Common myeloid progenitor, CD34-positive (primary cell): ENCODE measurements around the gene CA10.

ENCODE experiments used
- CTCF ChIA-PET: fragments of 350-600 bp; sonication (Branson Sonifier 250); formaldehyde crosslinking; loops from one replicate; lab custom pipeline; 2021; ENCODE audit warnings: antibody characterized with exemption; lab: Charles Lee
- POLR2A ChIA-PET: fragments of 350-600 bp; sonication (Branson Sonifier 250); formaldehyde crosslinking; loops from one replicate; lab custom pipeline; 2021; ENCODE audit warnings: antibody characterized with exemption; lab: Charles Lee
- DNase-seq, 3 donors: peaks; one replicate each; pipeline versions ENCODE4 v3.0.0 to v3.0.0-alpha.2; 2013
- H3K27ac ChIP-seq, 2 experiments: 1 replicate in 1 of 2; 2 replicates in 1 of 2; pipeline ENCODE4 v1.7.0; 2013; ENCODE audit warnings: inconsistent platforms in 2 of 2, low read length in 2 of 2, mild to moderate bottlenecking in 2 of 2, low read depth in 1 of 2, moderate library complexity in 1 of 2; ENCODE audit not compliant: severe bottlenecking in 2 of 2, insufficient read depth in 1 of 2, poor library complexity in 1 of 2
- H3K27me3 ChIP-seq, 5 experiments: replicated peaks in 2 of 5; 1 replicate in 3 of 5; 2 replicates in 2 of 5; pipeline versions ENCODE4 v1.6.1 to v1.7.0; 2013; ENCODE audit warnings: low read length in 4 of 5, mild to moderate bottlenecking in 2 of 5, moderate library complexity in 2 of 5, inconsistent platforms in 1 of 5; ENCODE audit not compliant: insufficient read depth in 5 of 5, control insufficient read depth in 4 of 5
- H3K36me3 ChIP-seq, 4 experiments: 1 replicate in 2 of 4; 2 replicates in 2 of 4; pipeline versions ENCODE4 v1.6.1 to v1.7.0; 2013; ENCODE audit warnings: low read length in 3 of 4, control low read depth in 1 of 4, mild to moderate bottlenecking in 1 of 4; ENCODE audit not compliant: control insufficient read depth in 4 of 4, insufficient read depth in 4 of 4
- H3K4me1 ChIP-seq, 4 experiments: 1 replicate in 3 of 4; 2 replicates in 1 of 4; pipeline versions ENCODE4 v1.6.1 to v1.7.1; 2013; ENCODE audit warnings: low read length in 3 of 4, mild to moderate bottlenecking in 3 of 4, control low read depth in 1 of 4, inconsistent platforms in 1 of 4, moderate library complexity in 1 of 4; ENCODE audit not compliant: control insufficient read depth in 4 of 4, insufficient read depth in 4 of 4; ENCODE audit errors: control extremely low read depth in 1 of 4
- H3K4me3 ChIP-seq, 7 experiments: 1 replicate in 4 of 7; 2 replicates in 3 of 7; pipeline versions ENCODE4 v1.5.1 to v1.7.0; 2013; ENCODE audit warnings: mild to moderate bottlenecking in 7 of 7, low read length in 6 of 7, moderate library complexity in 6 of 7, inconsistent platforms in 2 of 7, low read depth in 2 of 7, control low read depth in 1 of 7; ENCODE audit not compliant: insufficient read depth in 4 of 7, control insufficient read depth in 1 of 7; ENCODE audit errors: extremely low read depth in 1 of 7
- H3K9me3 ChIP-seq, 5 experiments: 1 replicate in 4 of 5; 2 replicates in 1 of 5; pipeline versions ENCODE4 v1.6.1 to v1.7.1; 2013; ENCODE audit warnings: low read length in 4 of 5, mild to moderate bottlenecking in 2 of 5, inconsistent platforms in 1 of 5, low read depth in 1 of 5, moderate library complexity in 1 of 5; ENCODE audit not compliant: control insufficient read depth in 4 of 5, insufficient read depth in 2 of 5; ENCODE audit errors: control extremely low read depth in 1 of 5
- WGBS: methylation state at CpG from one replicate; pipeline ENCODE4 v1.1.5; 2013; ENCODE audit not compliant: insufficient coverage; 5-methylcytosine and 5-hydroxymethylcytosine counted together

The CA10 gene

GRCh38 chr17:51797150-51797549 is 361.4 kb downstream of the CA10 start:
- Histone ChIP-seq H3K36me3 (no peaks in the 10 kb centered on the region), H3K4me3 (no peak overlapping the region), H3K27me3 (peaks cover 0 to 2% (median 0%) of the 10 kb centered on the region in 5 experiments), H3K27ac (no peak overlapping the region), H3K9me3 (no peaks in the 10 kb centered on the region), H3K4me1 (no peaks in the 10 kb centered on the region)
- CTCF ChIA-PET = no interaction called here
- WGBS = 98% methylated on average over 13 of the region's 14 CpGs
- POLR2A ChIA-PET = no interaction called here
- DNase-seq = no peak

- WGBS = 95% methylated on average over 5 of the region's 5 CpGs
- Histone ChIP-seq H3K9me3 (no peaks in the 10 kb centered on the region), H3K4me1 (no peaks in the 10 kb centered on the region), H3K27ac (no peak overlapping the region), H3K36me3 (no peaks in the 10 kb centered on the region), H3K4me3 (no peak overlapping the region), H3K27me3 (peaks cover 0 to 2% (median 0%) of the 10 kb centered on the region in 5 experiments)
- ChIA-PET CTCF (no interaction called here), POLR2A (no interaction called here)
- no peak for DNase-seq
Measured at GRCh38 chr17:51796026-51796425, 362.5 kb downstream of the CA10 start.

GRCh38 chr17:51795401-51795800 is 363.1 kb downstream of the CA10 start:
- no peak for DNase-seq
- Histone ChIP-seq H3K9me3 (no peaks in the 10 kb centered on the region), H3K4me3 (no peak overlapping the region), H3K27me3 (peaks cover 0 to 2% (median 0%) of the 10 kb centered on the region in 5 experiments), H3K27ac (no peak overlapping the region), H3K36me3 (no peaks in the 10 kb centered on the region), H3K4me1 (no peaks in the 10 kb centered on the region)
- CTCF ChIA-PET = no interaction called here
- no CpG with 5 or more reads among the region's 1 CpG for WGBS
- POLR2A ChIA-PET = no interaction called here

GRCh38 chr17:51794466-51794865 is 364.0 kb downstream of the CA10 start:
- Histone ChIP-seq H3K27ac (no peak overlapping the region), H3K9me3 (no peaks in the 10 kb centered on the region)
- POLR2A ChIA-PET = no interaction called here

GRCh38 chr17:51793686-51794085 is 364.8 kb downstream of the CA10 start:
- Histone ChIP-seq H3K4me3 (no peak overlapping the region), H3K9me3 (no peaks in the 10 kb centered on the region), H3K27ac (no peak overlapping the region), H3K27me3 (peaks cover 0 to 2% (median 0%) of the 10 kb centered on the region in 5 experiments), H3K36me3 (no peaks in the 10 kb centered on the region), H3K4me1 (no peaks in the 10 kb centered on the region)
- ChIA-PET POLR2A (no interaction called here), CTCF (no interaction called here)
- no peak for DNase-seq
- WGBS = 92% methylated on average over 1 of the region's 1 CpG

More at GRCh38 chr17:51794466-51794865, 364.0 kb downstream of the CA10 start:
- no peak overlapping the region for H3K4me3 ChIP-seq
- no peaks in the 10 kb centered on the region for H3K4me1 ChIP-seq
- H3K36me3 ChIP-seq = no peaks in the 10 kb centered on the region
- DNase-seq = no peak
- CTCF ChIA-PET = no interaction called here
- H3K27me3 ChIP-seq = peaks cover 0 to 2% (median 0%) of the 10 kb centered on the region in 5 experiments

- 48% methylated on average over 2 of the region's 5 CpGs for WGBS
- no peak overlapping the region for H3K27ac ChIP-seq
- H3K36me3 ChIP-seq = no peaks in the 10 kb centered on the region
- ChIA-PET POLR2A (no interaction called here), CTCF (no interaction called here)
- H3K27me3 ChIP-seq = no peaks in the 10 kb centered on the region
- no peak overlapping the region for H3K4me3 ChIP-seq
- no peak for DNase-seq
- no peaks in the 10 kb centered on the region for H3K4me1 ChIP-seq
- H3K9me3 ChIP-seq = no peaks in the 10 kb centered on the region
Measured at GRCh38 chr17:51778842-51779241, 379.7 kb downstream of the CA10 start.

- WGBS = 100% methylated on average over 1 of the region's 5 CpGs
- H3K27ac ChIP-seq = no peak overlapping the region
Measured at GRCh38 chr17:51770027-51770759, 388.3 kb downstream of the CA10 start.

More at GRCh38 chr17:51770027-51770759, 388.3 kb downstream of the CA10 start:
- POLR2A ChIA-PET = interaction anchor here (0.6 kb wide), 1 partner anchor 209 kb away, joined by 3 read pairs; no protein-coding TSS in a partner anchor
- Histone ChIP-seq H3K9me3 (no peaks in the 10 kb centered on the region), H3K4me3 (no peak overlapping the region), H3K27me3 (peaks cover 0 to 10% (median 0%) of the 10 kb centered on the region in 5 experiments), H3K4me1 (no peaks in the 10 kb centered on the region), H3K36me3 (no peaks in the 10 kb centered on the region)
- CTCF ChIA-PET = interaction anchor here (1.1 kb wide), 1 partner anchor 11 kb away, joined by 3 read pairs; no protein-coding TSS in a partner anchor
- no peak for DNase-seq
